AG09309 (cell line): ENCODE measurements around the gene LYRM9.

ENCODE experiments used
- DNase-seq: peaks from one replicate; pipeline ENCODE4 v3.0.0-alpha.2; 2010; ENCODE audit warnings: low read depth
- H3K4me3 ChIP-seq: 2 replicates; pipeline ENCODE4 v1.5.1; 2011; ENCODE audit warnings: mild to moderate bottlenecking, low read depth, low read length, moderate library complexity; ENCODE audit not compliant: control insufficient read depth
- TF ChIP-seq, protein P1 (sequence below): IDR thresholded peaks from 2 replicates; pipeline ENCODE4 v1.5.1; 2011; ENCODE audit warnings: mild to moderate bottlenecking, low read depth, low read length, inconsistent platforms; ENCODE audit not compliant: insufficient read depth, control insufficient read depth; ENCODE audit errors: missing control alignments

Gene LYRM9

DNA sequence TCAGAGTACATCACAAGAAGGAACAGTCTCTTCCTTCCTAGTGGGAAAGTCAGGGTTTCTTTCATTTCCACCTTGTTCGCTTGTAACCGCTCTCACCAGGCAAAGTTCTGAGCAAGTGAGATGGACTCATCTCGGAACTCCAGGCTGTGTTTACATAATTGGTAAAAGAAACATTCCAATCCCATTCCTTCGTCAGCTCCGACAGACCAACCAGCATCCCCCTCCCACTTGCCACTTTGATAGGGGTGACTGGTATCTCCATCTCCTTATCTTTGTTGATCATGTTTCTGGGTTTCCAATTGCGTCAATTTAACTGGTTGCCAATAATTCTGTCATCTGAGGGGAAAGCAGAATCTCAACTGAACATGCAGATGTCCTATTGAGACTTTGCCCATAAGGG, 36.8 kb upstream of the LYRM9 start:
- TF ChIP-seq, protein P1, sequence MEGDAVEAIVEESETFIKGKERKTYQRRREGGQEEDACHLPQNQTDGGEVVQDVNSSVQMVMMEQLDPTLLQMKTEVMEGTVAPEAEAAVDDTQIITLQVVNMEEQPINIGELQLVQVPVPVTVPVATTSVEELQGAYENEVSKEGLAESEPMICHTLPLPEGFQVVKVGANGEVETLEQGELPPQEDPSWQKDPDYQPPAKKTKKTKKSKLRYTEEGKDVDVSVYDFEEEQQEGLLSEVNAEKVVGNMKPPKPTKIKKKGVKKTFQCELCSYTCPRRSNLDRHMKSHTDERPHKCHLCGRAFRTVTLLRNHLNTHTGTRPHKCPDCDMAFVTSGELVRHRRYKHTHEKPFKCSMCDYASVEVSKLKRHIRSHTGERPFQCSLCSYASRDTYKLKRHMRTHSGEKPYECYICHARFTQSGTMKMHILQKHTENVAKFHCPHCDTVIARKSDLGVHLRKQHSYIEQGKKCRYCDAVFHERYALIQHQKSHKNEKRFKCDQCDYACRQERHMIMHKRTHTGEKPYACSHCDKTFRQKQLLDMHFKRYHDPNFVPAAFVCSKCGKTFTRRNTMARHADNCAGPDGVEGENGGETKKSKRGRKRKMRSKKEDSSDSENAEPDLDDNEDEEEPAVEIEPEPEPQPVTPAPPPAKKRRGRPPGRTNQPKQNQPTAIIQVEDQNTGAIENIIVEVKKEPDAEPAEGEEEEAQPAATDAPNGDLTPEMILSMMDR, result no peak
- DNase-seq, result no peak
- no peak overlapping the region for H3K4me3 ChIP-seq

DNA sequence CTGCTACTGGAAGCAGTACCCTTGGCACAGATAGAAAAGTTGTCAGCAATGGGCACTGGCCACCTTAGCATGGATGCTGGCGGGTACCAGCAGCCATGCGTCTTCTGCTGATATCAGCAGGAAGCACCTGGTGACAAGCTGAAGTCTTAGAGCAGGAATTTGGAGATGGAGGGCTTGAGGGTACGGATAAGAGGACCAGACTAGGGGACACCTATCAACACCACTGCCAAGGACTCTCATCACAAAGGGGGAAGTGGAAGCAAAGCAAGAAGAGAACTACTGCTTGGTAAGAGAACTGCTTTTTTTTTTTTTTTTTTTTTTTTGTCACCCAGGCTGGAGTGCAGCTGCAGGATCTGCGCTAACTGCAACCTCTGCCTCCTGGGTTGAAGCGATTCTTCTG, 35.4 kb upstream of the LYRM9 start:
- DNase-seq, result no peak
- H3K4me3 ChIP-seq, result no peak overlapping the region
- TF ChIP-seq, protein P1, result no peak

DNA sequence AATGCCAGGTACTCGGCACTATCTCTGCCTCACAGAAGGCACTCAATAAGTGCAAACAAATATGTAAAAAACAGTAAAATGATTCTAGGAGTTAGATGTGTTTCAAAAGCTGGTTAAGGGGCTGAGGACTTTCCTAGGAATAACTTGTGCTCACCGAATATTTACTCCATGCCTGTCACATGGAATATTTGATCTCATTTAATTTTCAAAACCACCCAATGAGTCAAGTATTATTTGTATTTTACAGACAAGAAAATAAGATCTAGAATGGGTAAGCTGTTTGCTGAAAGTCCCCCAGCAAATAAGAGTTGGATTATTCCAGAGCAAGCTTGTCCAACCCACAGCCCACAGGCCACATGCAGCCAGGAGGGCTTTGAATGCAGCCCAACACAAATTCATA, 34.6 kb upstream of the LYRM9 start:
- no peak for DNase-seq
- TF ChIP-seq, protein P1, result no peak
- no peak overlapping the region for H3K4me3 ChIP-seq

DNA sequence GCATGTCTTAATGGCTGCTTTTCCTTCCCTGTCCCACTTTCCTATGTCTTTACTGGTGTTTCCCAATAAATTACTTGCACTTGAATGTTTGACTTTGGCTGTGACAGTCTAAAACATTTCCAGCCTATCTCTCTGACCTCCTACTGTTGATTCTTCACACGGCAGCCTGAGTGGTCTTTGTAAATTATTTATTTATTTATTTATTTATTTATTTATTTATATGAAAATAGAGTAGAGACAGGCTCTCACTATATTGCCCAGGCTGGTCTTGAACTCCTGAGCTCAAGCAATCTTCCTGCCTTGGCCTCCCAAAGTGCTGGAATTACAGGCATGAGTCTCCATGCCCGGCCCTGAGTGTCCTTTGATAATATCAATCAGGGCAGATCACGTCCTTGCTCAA, 28.4 kb upstream of the LYRM9 start:
- DNase-seq, result no peak
- H3K4me3 ChIP-seq, result no peak overlapping the region

DNA sequence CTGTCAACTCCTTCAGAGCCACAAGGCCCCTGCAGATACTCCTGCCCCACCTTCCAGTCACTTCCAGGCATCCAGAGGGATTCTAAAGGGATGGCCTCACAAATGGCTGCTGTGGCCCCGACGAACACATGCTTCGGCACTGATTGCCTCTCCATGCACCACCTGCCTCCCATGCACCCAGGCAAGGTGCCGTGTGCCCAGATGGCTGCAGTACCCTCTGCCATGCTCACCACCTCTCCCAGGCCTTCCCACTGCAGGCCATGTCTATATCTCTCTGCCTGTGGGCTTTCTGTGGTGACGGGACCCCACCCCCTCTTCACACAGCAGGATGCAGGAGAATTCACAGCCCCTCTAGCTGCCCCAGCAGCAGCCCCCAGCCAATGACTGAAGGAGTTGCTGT, 27.9 kb upstream of the LYRM9 start:
- DNase-seq, result no peak
- no peak overlapping the region for H3K4me3 ChIP-seq
- TF ChIP-seq, protein P1, result no peak

More for the DNA sequence above, 28.4 kb upstream of the LYRM9 start:
- TF ChIP-seq, protein P1, result no peak

DNA sequence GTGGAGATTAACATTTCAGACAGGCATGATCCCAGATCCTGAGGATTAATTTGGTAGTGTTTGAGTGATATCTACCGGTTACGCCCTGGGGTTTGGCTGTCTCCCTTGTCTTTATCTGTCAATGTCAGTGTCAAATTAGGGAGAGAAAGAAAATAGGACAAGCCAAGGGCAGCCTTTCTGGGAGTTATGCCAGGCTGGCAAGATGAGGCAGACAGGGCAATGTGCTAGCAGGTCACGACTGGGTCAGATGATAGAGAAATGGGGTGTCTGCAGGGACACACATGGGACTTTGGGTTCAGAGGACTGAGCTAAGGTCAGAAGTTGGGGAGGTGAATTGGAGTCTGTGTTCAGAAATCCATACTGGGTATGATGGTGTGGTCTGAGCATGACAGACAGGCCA, 27.4 kb upstream of the LYRM9 start:
- no peak for DNase-seq
- H3K4me3 ChIP-seq, result no peak overlapping the region
- TF ChIP-seq, protein P1, result no peak

DNA sequence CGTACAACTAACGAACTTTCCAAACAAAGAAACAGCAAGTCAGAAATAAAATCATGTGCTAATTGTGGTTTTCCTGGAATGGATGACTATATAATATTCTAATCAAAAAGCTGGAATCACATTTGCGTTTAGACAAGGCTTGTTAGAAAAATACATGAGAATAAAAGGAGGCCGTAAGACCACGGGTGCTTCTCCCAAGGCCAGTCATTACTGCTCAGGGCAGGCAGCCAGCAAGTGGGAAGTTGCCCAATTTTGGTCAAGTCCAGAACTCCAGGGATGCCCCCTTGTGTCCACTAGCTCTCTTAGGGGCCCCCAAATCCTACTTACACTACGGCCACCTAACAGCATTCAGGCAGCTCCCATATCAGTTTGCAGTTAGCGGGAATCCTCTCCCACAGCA, 25.9 kb upstream of the LYRM9 start:
- TF ChIP-seq, protein P1, result no peak
- no peak for DNase-seq
- no peak overlapping the region for H3K4me3 ChIP-seq
